Stimulated activated naive CD8-positive, alpha-beta T cell treated with anti-CD3 and anti-CD28 coated beads, Interleukin-15, Interleukin-2, amounts not matched to agents 100 U/mL and 50 U/mL, for 24 hours (primary cell): Measurements from ENCODE around the gene CREBBP.

Source experiments
- ATAC-seq: fragments of 150-1000 bp; cut with Tn5 transposase; one replicate; pipeline ENCODE4 v1.10.0; 2021
- DNase-seq: peaks from one replicate; pipeline ENCODE4 v3.0.0; 2021

The CREBBP gene

GRCh38 chr16:3767333-3767986 is 113.1 kb downstream of the CREBBP start:
- ATAC-seq (no peak), DNase-seq (no peak)

- ATAC-seq (no peak), DNase-seq (no peak)
Measured at GRCh38 chr16:3766177-3766576, 114.3 kb downstream of the CREBBP start.

GRCh38 chr16:3764409-3764808 is 116.1 kb downstream of the CREBBP start:
- no peak for DNase-seq
- ATAC-seq: no peak

- no peak for DNase-seq
- ATAC-seq: no peak
Measured at GRCh38 chr16:3762107-3762750, 118.3 kb downstream of the CREBBP start.

- ATAC-seq (no peak), DNase-seq (no peak)
Measured at GRCh38 chr16:3761375-3762106, 119.0 kb downstream of the CREBBP start.

GRCh38 chr16:3760518-3760917 is 120.0 kb downstream of the CREBBP start:
- no peak for ATAC-seq

GRCh38 chr16:3759736-3760135 is 120.8 kb downstream of the CREBBP start:
- no peak for DNase-seq
- no peak for ATAC-seq

More at GRCh38 chr16:3760518-3760917, 120.0 kb downstream of the CREBBP start:
- DNase-seq: no peak

- no peak for ATAC-seq
- no peak for DNase-seq
Measured at GRCh38 chr16:3756113-3756512, 124.4 kb downstream of the CREBBP start.

- no peak for DNase-seq
- no peak for ATAC-seq
Measured at GRCh38 chr16:3755249-3755648, 125.3 kb downstream of the CREBBP start.

GRCh38 chr16:3754772-3755171 is 125.7 kb downstream of the CREBBP start:
- DNase-seq (no peak), ATAC-seq (no peak)

- ATAC-seq (no peak), DNase-seq (no peak)
Measured at GRCh38 chr16:3754081-3754703, 126.3 kb downstream of the CREBBP start.

GRCh38 chr16:3752984-3753383 is 127.5 kb downstream of the CREBBP start:
- DNase-seq (no peak), ATAC-seq (no peak)

GRCh38 chr16:3751878-3752277 is 128.6 kb downstream of the CREBBP start:
- no peak for DNase-seq
- ATAC-seq: no peak

- DNase-seq (no peak), ATAC-seq (no peak)
Measured at GRCh38 chr16:3748307-3748706, 132.2 kb downstream of the CREBBP start.

- ATAC-seq (no peak), DNase-seq (no peak)
Measured at GRCh38 chr16:3745751-3746355, 134.7 kb downstream of the CREBBP start.

GRCh38 chr16:3744018-3744417 is 136.5 kb downstream of the CREBBP start:
- no peak for ATAC-seq
- no peak for DNase-seq

- ATAC-seq: no peak
- DNase-seq: no peak
Measured at GRCh38 chr16:3740934-3741333, 139.6 kb downstream of the CREBBP start.

- ATAC-seq (no peak), DNase-seq (no peak)
Measured at GRCh38 chr16:3740186-3740585, 140.3 kb downstream of the CREBBP start.

GRCh38 chr16:3739636-3740035 is 140.9 kb downstream of the CREBBP start:
- no peak for ATAC-seq
- no peak for DNase-seq

GRCh38 chr16:3738541-3738940 is 142.0 kb downstream of the CREBBP start:
- ATAC-seq (no peak), DNase-seq (no peak)

- DNase-seq (no peak), ATAC-seq (no peak)
Measured at GRCh38 chr16:3738128-3738527, 142.4 kb downstream of the CREBBP start.

- ATAC-seq: no peak
- DNase-seq: no peak
Measured at GRCh38 chr16:3737181-3737580, 143.3 kb downstream of the CREBBP start.

- ATAC-seq (no peak), DNase-seq (no peak)
Measured at GRCh38 chr16:3736116-3736515, 144.4 kb downstream of the CREBBP start.
